NT2/D1 (cell line): Measurements from ENCODE around the gene SMTNL1.

Experiments
- SUZ12 ChIP-seq: IDR thresholded peaks from 2 replicates; pipeline ENCODE4 v1.6.1; 2011; ENCODE audit not compliant: insufficient read length, insufficient read depth; ENCODE audit errors: extremely low read depth
- YY1 ChIP-seq: IDR thresholded peaks from 2 replicates; pipeline ENCODE4 v1.6.1; 2011; ENCODE audit not compliant: insufficient read length, insufficient read depth
- ZNF274 ChIP-seq: IDR thresholded peaks from 2 replicates; pipeline ENCODE4 v1.6.1; 2011; ENCODE audit warnings: mild to moderate bottlenecking, low read depth, low read length

- TF ChIP-seq ZNF274 (no peak), YY1 (no peak), SUZ12 (no peak)
These were observed 59.0 kb downstream of the SMTNL1 start for GRCh38 chr11:57596266-57596885.
